Memory B cell (primary cell): ENCODE results near the gene SNX11.

Source experiments
- ATAC-seq: fragments of 150-1000 bp; cut with Tn5 transposase; 2 replicates; pipeline ENCODE4 v1.10.0; 2021; ENCODE audit warnings: low read depth, mild to moderate bottlenecking, moderate library complexity
- DNase-seq, 2 donors: peaks; one replicate each; pipeline ENCODE4 v3.0.0; 2022; ENCODE audit warnings: low spot score in 2 of 2
- H3K27ac Mint-ChIP-seq: one replicate; pipeline ENCODE4 v1.8.0; 2022; ENCODE audit warnings: mild to moderate bottlenecking, moderate library complexity, mixed read lengths
- H3K27me3 Mint-ChIP-seq: one replicate; pipeline ENCODE4 v1.8.0; 2022; ENCODE audit warnings: mixed read lengths
- H3K36me3 Mint-ChIP-seq: one replicate; pipeline ENCODE4 v1.8.0; 2022; ENCODE audit warnings: mild to moderate bottlenecking, mixed read lengths
- H3K4me1 Mint-ChIP-seq: one replicate; pipeline ENCODE4 v1.8.0; 2022; ENCODE audit warnings: mixed read lengths
- H3K4me3 Mint-ChIP-seq: one replicate; pipeline ENCODE4 v1.8.0; 2022; ENCODE audit warnings: mild to moderate bottlenecking, moderate library complexity, mixed read lengths
- H3K9me3 Mint-ChIP-seq: one replicate; pipeline ENCODE4 v1.8.0; 2022; ENCODE audit warnings: mixed read lengths

Gene SNX11

GRCh38 chr17:48132385-48132784 is 24.8 kb downstream of the SNX11 start:
- H3K9me3 Mint-ChIP-seq, result no peaks in the 10 kb centered on the region
- H3K4me1 Mint-ChIP-seq, result peaks cover 3% of the 10 kb centered on the region
- DNase-seq, result no peak
- H3K4me3 Mint-ChIP-seq, result no peak overlapping the region
- H3K27me3 Mint-ChIP-seq, result no peaks in the 10 kb centered on the region
- peaks cover 1% of the 10 kb centered on the region for H3K36me3 Mint-ChIP-seq
- no peak overlapping the region for H3K27ac Mint-ChIP-seq
- no peak for ATAC-seq

GRCh38 chr17:48134912-48135480 is 27.4 kb downstream of the SNX11 start:
- no peak for DNase-seq
- H3K4me1 Mint-ChIP-seq, result peaks cover 8% of the 10 kb centered on the region
- H3K27me3 Mint-ChIP-seq, result no peaks in the 10 kb centered on the region
- H3K4me3 Mint-ChIP-seq, result no peak overlapping the region
- H3K9me3 Mint-ChIP-seq, result no peaks in the 10 kb centered on the region
- no peak overlapping the region for H3K27ac Mint-ChIP-seq
- H3K36me3 Mint-ChIP-seq, result peaks cover 2% of the 10 kb centered on the region
- ATAC-seq, result no peak

GRCh38 chr17:48137656-48138055 is 30.1 kb downstream of the SNX11 start:
- Mint-ChIP-seq H3K4me3 (no peak overlapping the region), H3K4me1 (peaks cover 12% of the 10 kb centered on the region), H3K36me3 (peaks cover 4% of the 10 kb centered on the region), H3K27me3 (peaks cover 2% of the 10 kb centered on the region), H3K27ac (no peak overlapping the region), H3K9me3 (no peaks in the 10 kb centered on the region)
- DNase-seq (no peak), ATAC-seq (no peak)

GRCh38 chr17:48139944-48140343 is 32.4 kb downstream of the SNX11 start:
- no peak overlapping the region for H3K27ac Mint-ChIP-seq
- H3K4me1 Mint-ChIP-seq, result peaks cover 12% of the 10 kb centered on the region
- DNase-seq (no peak), ATAC-seq (no peak)
- H3K36me3 Mint-ChIP-seq, result peaks cover 4% of the 10 kb centered on the region
- no peaks in the 10 kb centered on the region for H3K9me3 Mint-ChIP-seq
- peaks cover 2% of the 10 kb centered on the region for H3K27me3 Mint-ChIP-seq
- no peak overlapping the region for H3K4me3 Mint-ChIP-seq

- Mint-ChIP-seq H3K27me3 (peaks cover 5% of the 10 kb centered on the region), H3K27ac (no peak overlapping the region), H3K36me3 (peaks cover 2% of the 10 kb centered on the region), H3K9me3 (no peaks in the 10 kb centered on the region), H3K4me3 (no peak overlapping the region), H3K4me1 (peaks cover 12% of the 10 kb centered on the region)
- ATAC-seq (no peak), DNase-seq (no peak)
Measured at GRCh38 chr17:48143629-48144028, 36.1 kb downstream of the SNX11 start.

- peaks cover 5% of the 10 kb centered on the region for H3K27me3 Mint-ChIP-seq
- no peak overlapping the region for H3K27ac Mint-ChIP-seq
- DNase-seq (no peak), ATAC-seq (no peak)
- H3K9me3 Mint-ChIP-seq, result no peaks in the 10 kb centered on the region
- H3K36me3 Mint-ChIP-seq, result peaks cover 2% of the 10 kb centered on the region
- H3K4me3 Mint-ChIP-seq, result no peak overlapping the region
- H3K4me1 Mint-ChIP-seq, result peaks cover 12% of the 10 kb centered on the region
Measured at GRCh38 chr17:48144231-48144630, 36.7 kb downstream of the SNX11 start.

- DNase-seq, result no peak
- Mint-ChIP-seq H3K4me1 (peaks cover 6% of the 10 kb centered on the region), H3K27ac (no peak overlapping the region), H3K27me3 (peaks cover 5% of the 10 kb centered on the region), H3K4me3 (no peak overlapping the region), H3K36me3 (peaks cover 2% of the 10 kb centered on the region), H3K9me3 (no peaks in the 10 kb centered on the region)
- ATAC-seq, result no peak
Measured at GRCh38 chr17:48144976-48145798, 37.6 kb downstream of the SNX11 start.

- no peaks in the 10 kb centered on the region for H3K36me3 Mint-ChIP-seq
- H3K9me3 Mint-ChIP-seq, result no peaks in the 10 kb centered on the region
- peaks cover 3% of the 10 kb centered on the region for H3K27me3 Mint-ChIP-seq
Measured at GRCh38 chr17:48148029-48148770, 40.6 kb downstream of the SNX11 start.

GRCh38 chr17:48148854-48149786 is 41.6 kb downstream of the SNX11 start:
- no peaks in the 10 kb centered on the region for H3K36me3 Mint-ChIP-seq

More at GRCh38 chr17:48148029-48148770, 40.6 kb downstream of the SNX11 start:
- Mint-ChIP-seq H3K27ac (no peak overlapping the region), H3K4me1 (no peaks in the 10 kb centered on the region), H3K4me3 (no peak overlapping the region)
- ATAC-seq (no peak), DNase-seq (no peak)

GRCh38 chr17:48149787-48150463 is 42.4 kb downstream of the SNX11 start:
- H3K27me3 Mint-ChIP-seq, result peaks cover 3% of the 10 kb centered on the region
- H3K27ac Mint-ChIP-seq, result no peak overlapping the region
- no peak for DNase-seq
- H3K36me3 Mint-ChIP-seq, result no peaks in the 10 kb centered on the region
- H3K9me3 Mint-ChIP-seq, result no peaks in the 10 kb centered on the region
- no peak for ATAC-seq
- no peak overlapping the region for H3K4me3 Mint-ChIP-seq
- peaks cover 3% of the 10 kb centered on the region for H3K4me1 Mint-ChIP-seq

More at GRCh38 chr17:48148854-48149786, 41.6 kb downstream of the SNX11 start:
- Mint-ChIP-seq H3K4me3 (no peak overlapping the region), H3K27me3 (peaks cover 3% of the 10 kb centered on the region), H3K27ac (no peak overlapping the region), H3K9me3 (no peaks in the 10 kb centered on the region), H3K4me1 (peaks cover 3% of the 10 kb centered on the region)
- ATAC-seq, result no peak
- DNase-seq, result no peak

- Mint-ChIP-seq H3K27ac (no peak overlapping the region), H3K4me1 (peaks cover 3% of the 10 kb centered on the region), H3K4me3 (no peak overlapping the region), H3K36me3 (no peaks in the 10 kb centered on the region), H3K9me3 (no peaks in the 10 kb centered on the region), H3K27me3 (peaks cover 3% of the 10 kb centered on the region)
- ATAC-seq (no peak), DNase-seq (no peak)
Measured at GRCh38 chr17:48150597-48151001, 43.0 kb downstream of the SNX11 start.

GRCh38 chr17:48151220-48151619 is 43.7 kb downstream of the SNX11 start:
- Mint-ChIP-seq H3K36me3 (no peaks in the 10 kb centered on the region), H3K27me3 (peaks cover 3% of the 10 kb centered on the region), H3K9me3 (no peaks in the 10 kb centered on the region), H3K4me1 (peaks cover 3% of the 10 kb centered on the region), H3K4me3 (no peak overlapping the region), H3K27ac (no peak overlapping the region)
- ATAC-seq, result no peak
- DNase-seq, result no peak

- Mint-ChIP-seq H3K36me3 (no peaks in the 10 kb centered on the region), H3K27me3 (peaks cover 3% of the 10 kb centered on the region), H3K27ac (no peak overlapping the region), H3K9me3 (no peaks in the 10 kb centered on the region), H3K4me1 (peaks cover 3% of the 10 kb centered on the region), H3K4me3 (no peak overlapping the region)
- DNase-seq (no peak), ATAC-seq (no peak)
Measured at GRCh38 chr17:48152289-48152688, 44.7 kb downstream of the SNX11 start.
